ENCODE data around the gene DNM3. TPM values are rescaled to one million over a fixed set of nuclear protein-coding genes. Genes with fewer than 3 reads are reported as not detected.

DNM3 gene
- polyA plus RNA-seq, 1 donor (not counting 4 experiments of a cell fraction or from before 2014, with no cell fraction given) = 2.0 TPM

GRCh38 chr1:171805395-171806115, 35.7 kb upstream of the DNM3 start:
- H3K9me3 ChIP-seq (ENCODE audit: control insufficient read depth, low read depth, low read length) = no peaks in the 10 kb centered on the region
- no peak overlapping the region for H2AFZ ChIP-seq (ENCODE audit: control insufficient read depth, low read length)
- no peak for FAIRE-seq
- H3K27me3 ChIP-seq (ENCODE audit: control insufficient read depth, extremely low read depth, insufficient read depth, low read length) = no peaks in the 10 kb centered on the region
- no peak overlapping the region for H3K4me3 ChIP-seq (ENCODE audit: control insufficient read depth in 2 of 3, extremely low read depth in 1 of 3, insufficient read depth in 2 of 3, low read depth in 1 of 3, low read length in 3 of 3)
- no peak for DNase-seq (ENCODE audit: low read depth, low spot score)
- no peak for TF ChIP-seq CTCF (optimal IDR thresholded peaks at IDR 0.05 in 1 of 3, IDR thresholded peaks at IDR 0.05 in 1 of 3, conservative IDR thresholded peaks at IDR 0.05 in 1 of 3; ENCODE audit: extremely low read depth in 1 of 3, insufficient read depth in 2 of 3, low read length in 3 of 3)
- TF ChIP-seq EZH2 (IDR thresholded peaks at IDR 0.05; ENCODE audit: low read length) = no peak
- no peaks in the 10 kb centered on the region for H3K79me2 ChIP-seq (ENCODE audit: control insufficient read depth, insufficient read depth, low read length)
- H3K4me2 ChIP-seq (ENCODE audit: control insufficient read depth, extremely low read depth, insufficient read depth, low read depth, low read length) = no peak overlapping the region
- H3K4me1 ChIP-seq (ENCODE audit: control insufficient read depth, extremely low read depth, insufficient read depth, low read length) = peaks cover 9% of the 10 kb centered on the region
- H3K27ac ChIP-seq (ENCODE audit: control insufficient read depth, insufficient read depth, low read length) = no peak overlapping the region
- no peaks in the 10 kb centered on the region for H3K9me1 ChIP-seq (ENCODE audit: control insufficient read depth, extremely low read depth, insufficient read depth, low read length)
- dilution Hi-C loops (cut with MboI; ENCODE audit: extremely low pct_ligation_motif_present, low sequenced_read_pairs) = loop anchor here (10.0 kb wide), 1 partner anchor 179 kb away; no protein-coding TSS in a partner anchor
- no peaks in the 10 kb centered on the region for H4K20me1 ChIP-seq (ENCODE audit: control insufficient read depth, extremely low read depth, insufficient read depth, low read length)
- no peaks in the 10 kb centered on the region for H3K36me3 ChIP-seq (ENCODE audit: control insufficient read depth in 2 of 2, extremely low read depth in 1 of 2, insufficient read depth in 2 of 2, low read length in 2 of 2)
- no peak overlapping the region for H3K9ac ChIP-seq (ENCODE audit: control insufficient read depth, extremely low read depth, insufficient read depth, low read length)

- peaks cover 9% of the 10 kb centered on the region for H3K4me1 ChIP-seq (ENCODE audit: control insufficient read depth, extremely low read depth, insufficient read depth, low read length)
- H4K20me1 ChIP-seq (ENCODE audit: control insufficient read depth, extremely low read depth, insufficient read depth, low read length) = no peaks in the 10 kb centered on the region
- H2AFZ ChIP-seq (ENCODE audit: control insufficient read depth, low read length) = no peak overlapping the region
- no peak overlapping the region for H3K4me3 ChIP-seq (ENCODE audit: control insufficient read depth in 2 of 3, extremely low read depth in 1 of 3, insufficient read depth in 2 of 3, low read depth in 1 of 3, low read length in 3 of 3)
- H3K9me3 ChIP-seq (ENCODE audit: control insufficient read depth, low read depth, low read length) = no peaks in the 10 kb centered on the region
- FAIRE-seq (no peak), DNase-seq (ENCODE audit: low read depth, low spot score) (no peak)
- no peak overlapping the region for H3K9ac ChIP-seq (ENCODE audit: control insufficient read depth, extremely low read depth, insufficient read depth, low read length)
- no peak overlapping the region for H3K27ac ChIP-seq (ENCODE audit: control insufficient read depth, insufficient read depth, low read length)
- dilution Hi-C loops (cut with MboI; ENCODE audit: extremely low pct_ligation_motif_present, low sequenced_read_pairs) = loop anchor here (10.0 kb wide), 1 partner anchor 177 kb away; no protein-coding TSS in a partner anchor
- H3K4me2 ChIP-seq (ENCODE audit: control insufficient read depth, extremely low read depth, insufficient read depth, low read depth, low read length) = no peak overlapping the region
- no peaks in the 10 kb centered on the region for H3K79me2 ChIP-seq (ENCODE audit: control insufficient read depth, insufficient read depth, low read length)
- no peaks in the 10 kb centered on the region for H3K36me3 ChIP-seq (ENCODE audit: control insufficient read depth in 2 of 2, extremely low read depth in 1 of 2, insufficient read depth in 2 of 2, low read length in 2 of 2)
- no peaks in the 10 kb centered on the region for H3K27me3 ChIP-seq (ENCODE audit: control insufficient read depth, extremely low read depth, insufficient read depth, low read length)
- no peaks in the 10 kb centered on the region for H3K9me1 ChIP-seq (ENCODE audit: control insufficient read depth, extremely low read depth, insufficient read depth, low read length)
- TF ChIP-seq EZH2 (IDR thresholded peaks at IDR 0.05; ENCODE audit: low read length) (no peak), CTCF (optimal IDR thresholded peaks at IDR 0.05 in 1 of 3, IDR thresholded peaks at IDR 0.05 in 1 of 3, conservative IDR thresholded peaks at IDR 0.05 in 1 of 3; ENCODE audit: extremely low read depth in 1 of 3, insufficient read depth in 2 of 3, low read length in 3 of 3) (no peak)
Observed at GRCh38 chr1:171807556-171807955, 33.7 kb upstream of the DNM3 start.
